Measurements from ENCODE around the gene ATOH1.
A peak's percentile ranks its signal among the peaks of the same experiment; 100 is the strongest.

Gene ATOH1, protein sequence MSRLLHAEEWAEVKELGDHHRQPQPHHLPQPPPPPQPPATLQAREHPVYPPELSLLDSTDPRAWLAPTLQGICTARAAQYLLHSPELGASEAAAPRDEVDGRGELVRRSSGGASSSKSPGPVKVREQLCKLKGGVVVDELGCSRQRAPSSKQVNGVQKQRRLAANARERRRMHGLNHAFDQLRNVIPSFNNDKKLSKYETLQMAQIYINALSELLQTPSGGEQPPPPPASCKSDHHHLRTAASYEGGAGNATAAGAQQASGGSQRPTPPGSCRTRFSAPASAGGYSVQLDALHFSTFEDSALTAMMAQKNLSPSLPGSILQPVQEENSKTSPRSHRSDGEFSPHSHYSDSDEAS

DNA sequence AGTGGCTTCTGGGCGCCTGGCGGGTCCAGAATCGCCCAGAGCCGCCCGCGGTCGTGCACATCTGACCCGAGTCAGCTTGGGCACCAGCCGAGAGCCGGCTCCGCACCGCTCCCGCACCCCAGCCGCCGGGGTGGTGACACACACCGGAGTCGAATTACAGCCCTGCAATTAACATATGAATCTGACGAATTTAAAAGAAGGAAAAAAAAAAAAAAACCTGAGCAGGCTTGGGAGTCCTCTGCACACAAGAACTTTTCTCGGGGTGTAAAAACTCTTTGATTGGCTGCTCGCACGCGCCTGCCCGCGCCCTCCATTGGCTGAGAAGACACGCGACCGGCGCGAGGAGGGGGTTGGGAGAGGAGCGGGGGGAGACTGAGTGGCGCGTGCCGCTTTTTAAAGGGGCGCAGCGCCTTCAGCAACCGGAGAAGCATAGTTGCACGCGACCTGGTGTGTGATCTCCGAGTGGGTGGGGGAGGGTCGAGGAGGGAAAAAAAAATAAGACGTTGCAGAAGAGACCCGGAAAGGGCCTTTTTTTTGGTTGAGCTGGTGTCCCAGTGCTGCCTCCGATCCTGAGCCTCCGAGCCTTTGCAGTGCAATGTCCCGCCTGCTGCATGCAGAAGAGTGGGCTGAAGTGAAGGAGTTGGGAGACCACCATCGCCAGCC, at the start of gene ATOH1:
TSS of gene ATOH1 (plus strand) at position 422 of the 663 bp plus-strand sequence. CDS start at position 596, 174 bp downstream.
- FAIRE-seq (no peak), DNase-seq (ENCODE audit: insufficient read length, low spot score) (peak; percentile 19)
- no peak for TF ChIP-seq POLR2A (IDR thresholded peaks at IDR 0.05; ENCODE audit: low read depth, low read length)

DNA sequence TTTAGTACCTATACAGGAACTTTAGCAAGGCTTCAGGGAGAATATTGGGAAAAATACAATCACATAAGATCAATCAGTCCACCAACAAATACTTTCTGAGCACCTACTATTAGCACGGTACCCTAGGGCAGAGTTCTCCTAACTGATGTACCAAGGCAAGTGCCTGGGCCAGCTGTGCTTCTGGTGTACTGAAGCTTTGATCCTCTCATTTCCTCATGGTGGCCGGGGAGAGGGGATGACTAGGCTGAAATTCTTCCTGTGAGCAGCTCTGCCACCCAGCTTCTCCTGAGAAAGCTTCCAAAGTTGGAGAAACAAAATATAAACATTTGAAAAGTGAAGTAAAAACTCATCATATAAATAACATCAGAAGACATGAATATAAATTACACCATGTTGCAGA, 49.3 kb upstream of the ATOH1 start:
- FAIRE-seq (no peak), DNase-seq (ENCODE audit: insufficient read length, low spot score) (no peak)
- TF ChIP-seq POLR2A (IDR thresholded peaks at IDR 0.05; ENCODE audit: low read depth, low read length), result no peak

DNA sequence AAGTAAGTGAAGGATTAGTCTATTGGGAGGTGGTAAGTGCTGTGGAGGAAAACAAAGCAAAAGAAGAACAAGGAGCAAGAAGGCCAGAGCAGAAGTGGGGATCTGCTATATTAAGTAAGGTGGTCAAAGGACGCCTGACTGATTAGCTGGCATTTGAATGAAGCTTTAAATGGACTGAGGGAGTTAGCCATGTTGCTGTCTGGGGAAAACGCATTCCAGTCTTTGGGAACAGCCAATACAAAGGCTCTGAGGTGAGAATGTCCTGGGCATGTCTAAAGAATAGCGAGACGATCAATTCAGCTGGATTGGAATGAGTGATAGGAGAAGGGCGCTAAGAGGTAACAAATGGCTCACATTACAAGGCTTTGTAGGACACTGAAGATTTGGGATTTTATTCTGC, 48.5 kb upstream of the ATOH1 start:
- FAIRE-seq, result no peak
- DNase-seq (ENCODE audit: insufficient read length, low spot score), result no peak
- no peak for TF ChIP-seq POLR2A (IDR thresholded peaks at IDR 0.05; ENCODE audit: low read depth, low read length)

DNA sequence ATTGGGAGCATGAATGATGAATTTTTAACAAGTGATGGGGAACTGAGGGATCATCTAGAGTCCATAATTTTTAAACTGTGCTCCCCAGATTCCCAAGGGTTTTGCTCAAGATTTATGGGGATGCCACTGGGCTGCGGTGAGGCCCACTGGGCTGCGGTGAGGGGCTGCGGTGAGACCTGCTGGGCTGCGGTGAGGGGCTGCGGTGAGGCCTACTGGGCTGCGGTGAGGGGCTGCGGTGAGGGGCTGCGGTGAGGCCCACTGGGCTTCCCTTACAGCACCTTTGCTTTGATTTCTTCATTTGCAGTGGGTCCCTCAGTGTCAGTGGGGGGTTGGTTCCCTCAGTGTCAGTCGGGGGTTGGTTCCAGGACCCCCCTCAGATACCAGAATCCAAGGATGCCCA, 47.4 kb upstream of the ATOH1 start:
- no peak for TF ChIP-seq POLR2A (IDR thresholded peaks at IDR 0.05; ENCODE audit: low read depth, low read length)
- FAIRE-seq (no peak), DNase-seq (ENCODE audit: insufficient read length, low spot score) (no peak)

DNA sequence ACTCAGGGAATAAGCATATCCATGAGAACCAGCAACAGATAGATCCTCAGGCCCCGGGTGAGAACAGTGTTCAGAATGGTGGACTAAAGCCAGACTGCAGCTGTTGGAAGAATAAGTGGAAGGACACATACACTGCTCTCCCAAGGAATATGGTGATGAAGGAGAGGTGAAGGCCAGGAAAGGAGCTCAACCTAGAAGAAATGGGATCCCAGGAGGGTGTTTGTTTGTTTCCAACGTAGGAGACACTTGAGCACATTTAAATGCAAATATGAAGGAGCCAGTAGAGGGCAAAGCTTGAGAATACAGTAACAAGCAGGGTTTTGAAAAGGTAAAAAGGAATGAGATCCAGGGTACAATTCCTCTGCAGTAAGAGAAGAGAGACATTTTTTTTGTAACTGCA, 42.4 kb upstream of the ATOH1 start:
- no peak for TF ChIP-seq POLR2A (IDR thresholded peaks at IDR 0.05; ENCODE audit: low read depth, low read length)
- no peak for FAIRE-seq
- no peak for DNase-seq (ENCODE audit: insufficient read length, low spot score)

DNA sequence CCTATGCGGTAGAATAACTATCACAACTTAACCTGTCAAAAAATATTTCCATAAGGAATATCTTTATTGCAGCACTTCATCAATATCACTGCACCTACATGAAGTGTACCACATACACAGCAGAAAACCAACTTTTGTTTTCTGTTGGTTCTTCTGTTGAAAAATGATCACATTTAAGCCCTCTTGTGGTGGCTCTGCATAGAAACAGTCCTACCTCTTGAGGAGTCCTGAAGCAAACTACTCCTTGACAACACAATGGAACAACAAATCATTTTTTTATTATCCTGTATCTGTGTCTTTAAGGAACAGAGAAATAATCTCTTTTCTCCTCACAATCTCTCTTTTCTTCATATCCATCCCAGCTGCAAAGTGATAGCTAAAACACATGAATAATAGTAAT, 39.8 kb upstream of the ATOH1 start:
- DNase-seq (ENCODE audit: insufficient read length, low spot score) (no peak), FAIRE-seq (no peak)
- TF ChIP-seq POLR2A (IDR thresholded peaks at IDR 0.05; ENCODE audit: low read depth, low read length), result no peak

DNA sequence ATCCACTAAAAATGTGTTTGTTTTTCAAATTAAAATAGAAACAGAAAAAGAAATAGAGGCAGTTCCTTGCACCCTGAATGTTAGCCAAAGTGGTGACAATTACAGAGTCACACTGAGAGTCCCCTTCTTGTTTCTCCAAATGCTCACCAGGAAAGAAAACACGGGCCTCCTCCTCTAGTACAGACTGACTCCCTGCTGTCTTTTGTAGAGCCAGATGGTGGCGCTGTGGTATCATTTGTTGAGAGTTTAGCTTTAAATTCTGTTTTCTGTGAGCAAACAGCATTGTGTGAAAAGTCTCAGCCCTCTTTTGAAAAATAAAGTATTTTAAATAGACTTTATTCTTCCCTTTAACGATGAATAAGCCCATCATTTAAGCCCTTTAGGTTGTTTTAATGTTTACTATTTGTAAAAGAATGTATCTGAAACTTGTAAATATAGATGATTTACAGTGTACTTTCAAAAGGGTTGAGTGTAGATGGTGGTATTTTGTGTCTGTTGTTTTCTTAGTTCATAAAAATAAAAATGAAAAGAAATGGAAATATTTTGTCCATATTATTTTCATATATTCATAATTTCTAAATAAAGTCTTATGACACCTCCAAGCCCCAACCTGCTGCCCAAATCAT, 36.9 kb upstream of the ATOH1 start:
- no peak for TF ChIP-seq POLR2A (IDR thresholded peaks at IDR 0.05; ENCODE audit: low read depth, low read length)
- DNase-seq (ENCODE audit: insufficient read length, low spot score) (peak; percentile 5), FAIRE-seq (no peak)

DNA sequence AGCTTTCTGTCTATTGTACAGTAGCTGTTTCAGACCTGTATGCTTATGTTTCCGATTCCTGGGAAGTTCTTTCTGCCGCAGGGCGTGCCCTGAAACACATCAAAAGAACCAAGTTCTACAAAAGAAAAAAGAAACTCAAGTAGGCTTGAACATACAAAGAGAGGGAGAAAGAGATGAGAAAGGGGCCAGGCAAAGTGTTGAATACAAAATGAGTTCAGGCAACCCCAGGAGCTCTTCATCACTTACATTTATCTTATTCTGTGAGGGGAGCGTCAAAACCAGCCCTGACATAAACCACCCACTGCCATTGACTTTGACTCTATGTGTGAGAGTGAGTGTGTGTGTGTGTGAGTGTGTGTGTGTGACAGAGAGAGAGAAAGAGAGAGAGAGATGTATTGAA, 26.5 kb upstream of the ATOH1 start:
- no peak for TF ChIP-seq POLR2A (IDR thresholded peaks at IDR 0.05; ENCODE audit: low read depth, low read length)
- DNase-seq (ENCODE audit: insufficient read length, low spot score), result no peak
- FAIRE-seq, result no peak

DNA sequence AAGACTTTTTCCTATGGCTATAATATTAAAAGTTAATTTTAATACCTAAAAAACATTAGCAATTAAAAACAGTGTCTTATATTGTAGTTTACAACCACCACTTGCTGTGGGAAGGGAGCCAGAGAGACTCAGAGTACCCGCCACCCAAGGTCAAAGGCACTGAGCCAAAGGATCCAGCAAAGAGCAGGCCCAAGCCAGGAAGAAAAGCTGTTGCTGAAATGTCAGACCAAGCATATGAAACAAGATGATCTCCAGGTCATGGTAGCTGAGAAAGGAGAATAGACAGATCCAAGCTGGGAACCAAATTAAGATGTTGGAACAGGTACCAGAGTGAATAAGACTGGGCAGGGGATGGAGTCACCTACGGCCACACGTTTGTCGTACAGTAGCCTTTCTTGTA, 18.8 kb upstream of the ATOH1 start:
- no peak for DNase-seq (ENCODE audit: insufficient read length, low spot score)
- no peak for FAIRE-seq
- TF ChIP-seq POLR2A (IDR thresholded peaks at IDR 0.05; ENCODE audit: low read depth, low read length), result no peak

DNA sequence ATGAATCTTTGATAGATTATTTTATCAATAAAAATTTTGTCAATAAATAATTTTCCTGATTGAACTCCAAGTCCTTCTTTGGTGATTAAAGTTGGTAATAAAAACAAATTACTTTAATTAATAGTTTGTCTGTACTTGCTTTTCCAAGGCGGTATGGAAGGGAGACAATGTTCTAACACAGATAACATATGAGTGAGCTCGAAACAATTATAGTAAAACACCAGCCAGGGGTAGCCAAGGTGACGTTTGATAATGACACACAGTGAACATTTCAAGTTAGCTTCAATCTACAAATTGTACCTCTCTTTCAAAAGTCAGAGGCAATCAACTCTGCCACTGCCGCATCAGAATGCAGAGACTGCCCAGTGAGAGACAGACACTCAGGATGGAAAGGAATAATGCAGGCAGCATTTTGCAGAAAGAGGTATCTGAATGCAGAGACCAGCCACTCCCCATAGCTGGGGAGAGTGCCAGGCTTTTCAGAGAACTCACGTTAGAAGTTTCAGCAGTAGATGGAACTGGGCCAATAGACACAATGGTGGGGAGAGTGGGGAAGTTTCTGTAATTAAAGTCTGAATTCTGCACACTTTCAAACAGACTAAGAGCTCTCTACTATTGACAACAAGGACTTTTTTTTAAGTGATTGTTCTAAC, 18.1 kb upstream of the ATOH1 start:
- DNase-seq (ENCODE audit: insufficient read length, low spot score) (no peak), FAIRE-seq (no peak)
- no peak for TF ChIP-seq POLR2A (IDR thresholded peaks at IDR 0.05; ENCODE audit: low read depth, low read length)

DNA sequence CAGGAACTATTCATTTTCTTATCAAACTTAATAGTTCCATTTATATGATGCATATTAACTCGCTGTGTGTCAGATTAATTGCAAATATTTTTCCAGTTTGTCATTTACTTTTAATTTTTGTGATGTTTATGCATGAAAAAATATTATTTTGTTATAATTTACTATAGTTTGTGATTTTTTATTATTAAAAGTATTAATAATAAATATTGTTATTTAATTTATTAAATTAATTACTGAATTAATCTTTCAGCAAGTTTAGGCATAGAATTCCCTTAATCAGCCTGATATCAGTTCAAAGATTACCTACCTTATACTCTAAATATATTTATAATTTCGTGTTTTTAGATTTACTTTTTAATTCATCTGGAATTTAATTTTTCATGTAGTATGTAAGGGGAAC, 15.5 kb upstream of the ATOH1 start:
- DNase-seq (ENCODE audit: insufficient read length, low spot score) (no peak), FAIRE-seq (no peak)
- no peak for TF ChIP-seq POLR2A (IDR thresholded peaks at IDR 0.05; ENCODE audit: low read depth, low read length)

DNA sequence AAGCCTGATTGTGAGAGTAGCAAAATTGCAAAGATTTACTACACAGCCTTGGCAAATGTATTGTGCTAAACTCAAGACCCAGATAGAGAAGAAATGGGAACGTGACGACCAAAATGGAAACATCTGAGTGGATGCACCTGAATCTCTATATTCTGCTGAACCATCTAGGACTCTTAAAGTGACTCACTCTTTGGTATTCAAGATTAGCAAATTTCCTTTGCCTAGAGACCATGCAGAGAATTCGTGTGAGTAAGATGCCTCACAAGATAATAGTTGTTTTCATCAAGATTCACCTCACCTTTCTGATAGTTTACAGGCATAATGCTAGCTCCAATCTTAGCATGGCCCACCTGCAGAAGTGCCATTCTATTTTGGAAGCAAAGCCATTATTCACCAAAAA, 14.4 kb upstream of the ATOH1 start:
- DNase-seq (ENCODE audit: insufficient read length, low spot score) (no peak), FAIRE-seq (no peak)
- no peak for TF ChIP-seq POLR2A (IDR thresholded peaks at IDR 0.05; ENCODE audit: low read depth, low read length)

DNA sequence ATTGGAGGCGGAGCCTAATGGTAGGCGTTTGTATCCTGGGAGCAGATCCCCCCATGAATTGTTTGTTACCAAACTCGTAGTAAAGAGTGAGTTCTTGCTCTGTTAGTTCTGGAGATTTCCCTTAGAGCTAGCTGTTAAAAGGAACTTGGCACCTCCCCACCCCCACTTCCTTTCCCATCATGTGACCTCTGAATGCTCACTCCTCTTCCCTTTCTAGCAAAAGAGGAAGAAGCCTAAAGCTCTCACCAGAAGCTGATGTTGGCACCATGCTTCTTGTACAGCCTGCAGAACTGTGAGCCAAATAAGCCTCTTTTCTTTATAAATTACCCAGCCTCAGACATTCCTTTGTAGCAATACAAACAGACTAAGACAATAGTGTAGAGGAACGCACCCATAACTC, 13.8 kb upstream of the ATOH1 start:
- FAIRE-seq, result no peak
- TF ChIP-seq POLR2A (IDR thresholded peaks at IDR 0.05; ENCODE audit: low read depth, low read length), result no peak
- DNase-seq (ENCODE audit: insufficient read length, low spot score), result no peak

DNA sequence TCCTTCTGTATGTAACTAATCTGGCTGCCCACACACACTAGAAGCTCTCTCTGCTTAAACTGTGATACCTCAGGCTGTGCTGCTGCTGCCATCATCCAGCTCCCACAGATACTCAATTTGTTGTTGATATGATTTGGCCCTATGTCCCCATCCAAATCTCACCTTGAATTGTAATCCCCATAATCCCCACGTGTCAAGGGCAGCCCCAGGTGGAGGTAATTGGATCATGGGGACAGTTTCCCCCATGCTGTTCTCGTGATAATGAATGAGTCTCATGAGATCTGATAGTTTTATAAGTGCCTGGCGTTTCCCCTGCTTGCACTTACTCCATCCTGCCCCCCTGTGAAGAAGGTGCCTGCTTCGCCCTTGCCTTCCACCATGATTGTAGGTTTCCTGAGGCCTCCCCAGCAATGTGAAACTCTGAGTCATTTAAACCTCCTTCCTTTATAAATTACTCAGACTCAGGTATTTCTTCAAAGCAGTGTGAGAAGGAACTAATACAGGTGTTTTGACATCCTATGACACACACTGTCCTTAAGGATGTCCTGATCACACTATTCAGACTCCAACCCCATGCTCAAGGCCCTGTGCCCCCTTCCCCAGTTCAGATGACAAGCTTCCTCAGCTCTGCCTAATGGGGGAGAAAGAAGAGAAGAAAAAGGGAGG, 2.9 kb upstream of the ATOH1 start:
- no peak for TF ChIP-seq POLR2A (IDR thresholded peaks at IDR 0.05; ENCODE audit: low read depth, low read length)
- DNase-seq (ENCODE audit: insufficient read length, low spot score) (no peak), FAIRE-seq (no peak)
